Measurements from ENCODE around the gene CHKA. TPM values are rescaled to one million over a fixed set of nuclear protein-coding genes. Genes with fewer than 3 reads are reported as not detected.

CHKA gene
- total and polyA plus RNA-seq, 8 donors: 36.8 to 106 (median 82.8) TPM

GRCh38 chr11:68010090-68011041, 110.8 kb downstream of the CHKA start, which contains the start of gene ALDH3B1:
ALDH3B1 (plus strand) TSS chr11:68010327; CDS start chr11:68015298, 4,971 bp downstream.
- peaks cover 0 to 4% of the 10 kb centered on the region in 2 donors for H3K36me3 ChIP-seq
- H3K4me3 ChIP-seq: peak within 1 kb of the TSS; percentile 34 to 52
- no peaks in the 10 kb centered on the region for H3K27me3 ChIP-seq
- peak; percentile 70 for ATAC-seq
- intact Hi-C loops (cut with DNase I): no loop called here
- H3K4me1 ChIP-seq: peaks cover 43 to 77% of the 10 kb centered on the region in 2 donors
- DNase-seq: peak; percentile 63 to 98 (median 88)
- H3K27ac ChIP-seq: peak within 1 kb of the TSS; percentile 93 to 96
- TF ChIP-seq CTCF (IDR thresholded peaks at IDR 0.05): no peak
- no peaks in the 10 kb centered on the region for H3K9me3 ChIP-seq

- TF ChIP-seq CTCF (IDR thresholded peaks at IDR 0.05): peak in 1 of 2 donors; percentile 12
- H3K27ac ChIP-seq: peak overlapping the region; percentile 93 to 96
- H3K27me3 ChIP-seq: no peaks in the 10 kb centered on the region
- no peaks in the 10 kb centered on the region for H3K9me3 ChIP-seq
- DNase-seq (peak in 3 of 4 donors; percentile 33 to 52 (median 45)), ATAC-seq (peak; percentile 3)
- H3K4me3 ChIP-seq: peak overlapping the region in 1 of 2 donors; percentile 52
- intact Hi-C loops (cut with DNase I): no loop called here
- peaks cover 36 to 73% of the 10 kb centered on the region in 2 donors for H3K4me1 ChIP-seq
- H3K36me3 ChIP-seq: no peaks in the 10 kb centered on the region
These were observed 111.6 kb downstream of the CHKA start for GRCh38 chr11:68009391-68010089.

- ATAC-seq (no peak), DNase-seq (peak in 2 of 4 donors; percentile 66 to 85)
- H3K9me3 ChIP-seq: no peaks in the 10 kb centered on the region
- H3K4me1 ChIP-seq: peaks cover 30 to 71% of the 10 kb centered on the region in 2 donors
- H3K36me3 ChIP-seq: no peaks in the 10 kb centered on the region
- H3K4me3 ChIP-seq: peak overlapping the region in 1 of 2 donors; percentile 52
- H3K27ac ChIP-seq: peak overlapping the region; percentile 93 to 96
- intact Hi-C loops (cut with DNase I): no loop called here
- H3K27me3 ChIP-seq: no peaks in the 10 kb centered on the region
- no peak for TF ChIP-seq CTCF (IDR thresholded peaks at IDR 0.05)
These were observed 112.5 kb downstream of the CHKA start for GRCh38 chr11:68008381-68009337.

GRCh38 chr11:68007498-68008380, 113.4 kb downstream of the CHKA start:
- H3K27ac ChIP-seq: peak overlapping the region in 1 of 2 donors; percentile 96
- H3K4me1 ChIP-seq: peaks cover 24 to 69% of the 10 kb centered on the region in 2 donors
- DNase-seq: peak in 2 of 4 donors; percentile 33 to 57
- H3K27me3 ChIP-seq: no peaks in the 10 kb centered on the region
- H3K9me3 ChIP-seq: no peaks in the 10 kb centered on the region
- ATAC-seq: no peak
- no peaks in the 10 kb centered on the region for H3K36me3 ChIP-seq
- H3K4me3 ChIP-seq: no peak overlapping the region
- TF ChIP-seq CTCF (IDR thresholded peaks at IDR 0.05): no peak
- intact Hi-C loops (cut with DNase I): no loop called here
